Fibroblast of pulmonary artery (primary cell): ENCODE results near the gene FCRLB.
A peak's percentile ranks its signal among the peaks of the same experiment; 100 is the strongest.

Experiments used
- DNase-seq: peaks from one replicate; pipeline ENCODE4 v3.0.0-alpha.2; 2010; ENCODE audit warnings: low read depth
- H3K4me3 ChIP-seq: replicated peaks from 2 replicates; pipeline ENCODE4 v1.5.1; 2011; ENCODE audit warnings: low read depth, mild to moderate bottlenecking, control low read depth, low read length, moderate library complexity
- TF ChIP-seq, protein P1 (sequence below): IDR thresholded peaks from 2 replicates; pipeline ENCODE4 v1.5.1; 2011; ENCODE audit warnings: mild to moderate bottlenecking, control low read depth, low read length, inconsistent platforms; ENCODE audit errors: missing control alignments

The FCRLB gene

DNA sequence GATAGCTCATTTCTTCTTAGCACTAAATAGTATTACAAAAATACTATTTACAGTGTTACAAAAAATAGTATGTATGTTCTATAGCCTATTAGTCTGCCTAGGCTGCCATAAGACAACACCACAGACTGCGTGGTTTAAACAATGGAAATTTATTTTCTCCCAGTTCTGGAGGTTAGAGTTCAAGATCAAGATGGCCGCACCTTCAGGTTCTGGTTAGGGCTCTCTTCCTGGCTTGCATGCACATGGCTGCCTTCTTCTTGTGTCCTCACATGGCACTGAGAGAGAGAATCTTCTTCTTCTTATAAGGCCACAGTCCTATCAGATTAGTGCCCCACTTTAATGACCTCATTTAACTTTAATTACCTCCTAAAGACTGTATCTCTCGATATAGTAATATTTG, 48.9 kb downstream of the FCRLB start:
- DNase-seq = no peak
- H3K4me3 ChIP-seq = no peak overlapping the region
- TF ChIP-seq, protein P1, sequence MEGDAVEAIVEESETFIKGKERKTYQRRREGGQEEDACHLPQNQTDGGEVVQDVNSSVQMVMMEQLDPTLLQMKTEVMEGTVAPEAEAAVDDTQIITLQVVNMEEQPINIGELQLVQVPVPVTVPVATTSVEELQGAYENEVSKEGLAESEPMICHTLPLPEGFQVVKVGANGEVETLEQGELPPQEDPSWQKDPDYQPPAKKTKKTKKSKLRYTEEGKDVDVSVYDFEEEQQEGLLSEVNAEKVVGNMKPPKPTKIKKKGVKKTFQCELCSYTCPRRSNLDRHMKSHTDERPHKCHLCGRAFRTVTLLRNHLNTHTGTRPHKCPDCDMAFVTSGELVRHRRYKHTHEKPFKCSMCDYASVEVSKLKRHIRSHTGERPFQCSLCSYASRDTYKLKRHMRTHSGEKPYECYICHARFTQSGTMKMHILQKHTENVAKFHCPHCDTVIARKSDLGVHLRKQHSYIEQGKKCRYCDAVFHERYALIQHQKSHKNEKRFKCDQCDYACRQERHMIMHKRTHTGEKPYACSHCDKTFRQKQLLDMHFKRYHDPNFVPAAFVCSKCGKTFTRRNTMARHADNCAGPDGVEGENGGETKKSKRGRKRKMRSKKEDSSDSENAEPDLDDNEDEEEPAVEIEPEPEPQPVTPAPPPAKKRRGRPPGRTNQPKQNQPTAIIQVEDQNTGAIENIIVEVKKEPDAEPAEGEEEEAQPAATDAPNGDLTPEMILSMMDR = no peak

- TF ChIP-seq, protein P1 = no peak
- DNase-seq = no peak
- no peak overlapping the region for H3K4me3 ChIP-seq
Observed at GRCh38 chr1:161771161-161771560, 49.8 kb downstream of the FCRLB start.

GRCh38 chr1:161771973-161772372, 50.6 kb downstream of the FCRLB start:
- no peak overlapping the region for H3K4me3 ChIP-seq

GRCh38 chr1:161772397-161772796, 51.1 kb downstream of the FCRLB start:
- no peak overlapping the region for H3K4me3 ChIP-seq
- peak; percentile 72 for DNase-seq

More at GRCh38 chr1:161771973-161772372, 50.6 kb downstream of the FCRLB start:
- TF ChIP-seq, protein P1 = no peak
- DNase-seq = no peak

GRCh38 chr1:161773791-161774190, 52.4 kb downstream of the FCRLB start:
- no peak overlapping the region for H3K4me3 ChIP-seq
- DNase-seq = no peak
- TF ChIP-seq, protein P1 = no peak

More at GRCh38 chr1:161772397-161772796, 51.1 kb downstream of the FCRLB start:
- TF ChIP-seq, protein P1 = no peak

GRCh38 chr1:161777261-161777660, 55.9 kb downstream of the FCRLB start:
- TF ChIP-seq, protein P1 = no peak
- DNase-seq = no peak
- H3K4me3 ChIP-seq = no peak overlapping the region
